ENCODE measurements around the gene EVI5. TPM values are rescaled to one million over a fixed set of nuclear protein-coding genes. Genes with fewer than 3 reads are reported as not detected.

The EVI5 gene
- polyA plus RNA-seq, 12 donors, result 9.9 to 19.5 (median 15.0) TPM; not detected in 1

DNA sequence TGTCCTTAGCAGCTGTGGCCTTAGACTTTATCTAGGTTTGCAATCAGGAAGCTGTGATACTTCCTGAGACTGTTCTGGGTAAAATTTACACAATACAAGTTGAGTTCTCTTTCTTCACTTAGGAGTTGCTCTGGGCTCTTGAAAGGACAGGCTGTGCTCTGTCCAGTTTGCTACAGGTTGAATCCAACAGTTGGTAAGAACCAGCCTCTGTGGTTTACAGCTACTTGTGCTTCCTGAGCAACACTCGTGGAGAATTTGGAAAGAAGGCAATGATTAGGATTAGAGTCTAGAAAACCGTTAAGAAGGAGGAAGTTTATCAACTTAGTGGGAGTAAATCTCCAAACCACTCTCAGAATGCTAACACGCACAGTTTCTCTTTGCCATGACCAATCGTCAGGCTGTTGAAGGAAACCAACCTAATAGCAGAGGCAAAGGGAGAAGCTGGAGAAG, 325.0 kb downstream of the EVI5 start:
- no peak for DNase-seq

Other genes with a start within 250 kb of the EVI5 start
- gene RPL5, start 46.9 kb upstream of the EVI5 start, polyA plus RNA-seq (ENCODE audit: insufficient read length in 12 of 12), result 1,000 to 10,000 TPM; 2,263 to 3,008 (median 2,673) TPM
- 10 to 100 TPM in 10 of 12 donors, 1 to 10 TPM in 1, not detected in 1; 7.8 to 17.3 (median 13.3) TPM for gene DIPK1A, start 176.4 kb upstream of the EVI5 start, polyA plus RNA-seq (ENCODE audit: insufficient read length in 12 of 12)